GM12875 (cell line): Measurements from ENCODE around the gene HERPUD2.
"Not testable (repeated sequence)": the region's sequence is repeated elsewhere in the genome, so short reads cannot be mapped to it uniquely, and the experiment has no call there.

ENCODE experiments used
- H3K4me3 ChIP-seq: one replicate; pipeline ENCODE4 v1.5.1; 2011; ENCODE audit warnings: low read depth, low read length, control low read depth
- CTCF ChIP-seq: IDR thresholded peaks from 2 replicates; pipeline ENCODE4 v1.5.1; 2011; ENCODE audit warnings: low read depth, mild to moderate bottlenecking, control low read depth, inconsistent platforms, low read length, moderate library complexity, borderline replicate concordance; ENCODE audit not compliant: insufficient read depth

Gene HERPUD2

GRCh38 chr7:35685781-35686180, 9.2 kb downstream of the HERPUD2 start:
- no peak for TF ChIP-seq CTCF

DNA sequence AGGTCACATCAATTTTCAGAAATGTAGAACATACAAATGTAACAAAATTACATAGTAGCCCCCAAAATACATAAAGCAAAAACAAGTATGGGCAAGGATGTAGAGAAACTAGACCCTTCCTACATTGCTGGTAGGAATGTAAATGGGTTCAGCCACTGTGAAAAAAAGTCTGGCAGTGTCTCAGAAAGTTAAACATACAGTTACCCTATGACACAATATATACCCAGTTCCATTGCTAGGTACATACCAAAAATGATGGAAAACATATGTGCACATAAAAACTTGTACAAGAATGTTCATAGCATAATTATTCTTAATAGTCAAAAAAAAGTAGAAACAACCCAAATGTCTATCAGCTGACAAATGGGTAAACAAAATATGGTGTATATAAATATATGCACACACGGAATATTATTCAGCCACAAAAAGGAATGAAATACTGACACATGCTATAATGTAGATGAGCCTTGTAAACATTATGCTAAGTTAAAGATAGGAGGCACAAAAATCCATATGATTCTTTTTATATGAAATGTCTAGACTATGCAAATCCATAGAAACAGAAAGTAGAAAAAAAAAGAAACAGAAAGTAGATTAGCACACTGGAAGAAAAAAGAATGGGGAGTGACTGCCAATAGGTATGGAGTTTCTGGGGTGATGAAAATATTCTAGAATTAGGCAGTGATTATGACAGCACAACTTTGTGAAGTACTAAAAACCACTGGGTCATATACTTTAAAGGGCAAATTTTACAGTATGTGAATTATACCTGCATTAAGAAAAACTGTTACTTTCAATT, 13.5 kb downstream of the HERPUD2 start:
- no peak overlapping the region for H3K4me3 ChIP-seq
- no peak for TF ChIP-seq CTCF

More at GRCh38 chr7:35685781-35686180, 9.2 kb downstream of the HERPUD2 start:
- H3K4me3 ChIP-seq, result no peak overlapping the region

DNA sequence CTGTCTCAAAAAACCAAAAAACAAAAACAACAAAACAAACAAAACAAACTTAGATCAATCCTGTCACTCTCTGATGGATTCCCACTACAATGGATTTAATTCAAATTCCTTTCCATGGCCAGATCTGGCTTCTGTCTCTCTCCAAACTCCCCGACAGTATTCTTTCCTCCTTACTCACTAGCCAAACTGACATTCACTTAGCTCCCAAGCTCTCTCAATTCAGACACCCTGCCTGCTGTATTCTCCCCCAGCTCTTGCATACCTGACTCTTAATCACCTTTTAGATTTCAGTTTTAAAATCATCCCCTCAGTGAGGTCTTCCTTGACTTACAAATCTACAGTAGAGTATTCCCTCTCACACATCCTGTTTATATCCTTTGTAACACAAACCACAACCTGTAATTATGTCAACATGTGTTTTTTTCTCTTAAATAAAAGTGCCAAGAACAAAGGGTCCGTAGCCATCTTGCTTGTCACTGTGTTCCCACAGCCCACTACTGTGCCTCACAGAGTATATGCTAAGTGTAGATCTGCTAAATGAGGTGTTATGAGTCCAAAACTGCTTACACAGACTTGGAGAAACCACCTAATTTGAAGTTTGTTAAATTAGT, 14.4 kb downstream of the HERPUD2 start:
- no peak overlapping the region for H3K4me3 ChIP-seq
- no peak for TF ChIP-seq CTCF

DNA sequence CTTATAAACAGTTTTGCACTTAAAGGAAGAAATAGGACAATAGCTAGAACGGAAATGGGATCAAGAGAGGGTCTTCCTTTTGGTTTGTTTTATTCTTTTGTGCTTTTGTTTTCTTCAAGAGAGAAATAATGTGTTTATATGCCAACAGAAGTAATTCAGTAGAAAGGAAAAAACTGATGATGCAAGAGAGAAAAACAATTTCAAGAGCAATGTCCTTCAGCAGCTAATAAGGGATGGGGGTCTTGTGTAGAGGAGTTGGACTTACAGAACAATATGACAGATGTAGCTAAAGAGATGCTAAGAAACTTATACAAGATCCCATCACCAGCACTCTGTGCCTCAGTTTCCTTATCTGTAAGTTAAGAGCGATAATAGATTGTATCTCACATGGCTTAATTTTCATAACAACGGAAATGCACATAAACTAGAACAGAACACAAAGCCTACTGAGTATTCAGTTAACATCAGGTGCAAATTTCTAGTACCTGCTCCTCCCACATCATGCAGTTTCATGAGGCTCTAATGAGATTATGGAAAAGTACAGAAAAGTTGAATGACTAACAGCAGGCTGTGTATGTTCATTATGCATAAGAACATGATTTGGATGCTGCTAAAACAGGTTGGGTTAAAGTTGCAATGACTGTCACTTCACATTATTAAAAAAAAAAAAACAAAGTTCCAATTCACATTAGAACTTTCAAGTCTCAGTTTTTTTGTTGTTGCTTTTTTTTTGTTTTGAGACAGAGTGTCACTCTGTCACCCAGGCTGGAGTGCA, 17.2 kb downstream of the HERPUD2 start:
- TF ChIP-seq CTCF, result no peak
- H3K4me3 ChIP-seq, result no peak overlapping the region

DNA sequence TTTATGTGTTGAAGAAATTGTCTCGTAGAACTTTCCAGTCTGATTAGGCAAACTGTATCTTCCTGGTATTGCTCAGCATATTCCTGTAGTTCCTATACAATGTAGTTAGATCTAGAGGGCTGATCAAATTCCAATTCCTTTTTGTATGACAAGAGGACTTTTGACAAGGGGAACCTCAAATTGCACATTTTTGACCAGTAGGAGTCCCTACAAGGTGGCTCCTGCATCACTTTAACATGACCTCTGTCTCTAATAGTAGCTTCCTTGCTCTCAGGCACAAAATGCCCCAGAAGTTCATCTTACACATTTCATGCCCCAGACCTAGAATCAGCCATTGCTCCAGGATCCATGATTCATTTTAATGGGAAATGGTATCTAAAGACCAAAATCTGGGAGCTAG, 18.7 kb downstream of the HERPUD2 start:
- peak; percentile 23; the same call in 1 of the 2 replicates for TF ChIP-seq CTCF
- no peak overlapping the region for H3K4me3 ChIP-seq

DNA sequence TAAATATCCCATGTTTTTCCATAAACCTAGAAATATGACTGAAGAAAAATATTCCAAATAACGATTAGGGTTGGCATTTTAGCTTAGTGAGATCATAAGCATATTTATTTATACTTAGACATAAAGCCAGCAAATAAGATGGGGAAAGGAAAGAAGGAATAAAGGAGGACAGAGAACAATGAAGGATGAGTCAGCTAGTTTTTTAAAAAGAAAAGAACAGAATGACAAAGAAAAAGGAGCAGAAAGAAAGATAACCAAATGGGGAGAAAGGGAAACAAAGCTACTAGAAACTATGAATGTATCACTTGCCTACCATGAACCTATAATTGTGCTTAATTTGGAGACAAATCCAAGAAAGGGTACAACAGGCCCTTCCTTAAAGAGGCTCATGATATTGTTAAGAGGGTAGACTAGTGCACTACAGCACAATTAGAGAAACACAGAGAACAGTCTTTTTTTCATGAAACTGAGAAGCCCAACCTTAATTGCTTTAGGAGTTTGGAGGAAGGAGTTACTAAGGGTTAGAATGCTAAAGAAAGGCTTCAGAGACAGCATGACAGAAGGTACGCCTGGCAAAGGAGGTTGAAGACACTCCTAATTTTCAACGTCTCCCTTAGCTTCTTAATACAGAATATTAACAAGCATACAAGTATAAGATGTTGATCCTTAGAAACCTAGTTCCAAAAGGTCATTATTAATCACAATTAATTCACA, 23.9 kb downstream of the HERPUD2 start:
- H3K4me3 ChIP-seq, result no peak overlapping the region
- no peak for TF ChIP-seq CTCF

DNA sequence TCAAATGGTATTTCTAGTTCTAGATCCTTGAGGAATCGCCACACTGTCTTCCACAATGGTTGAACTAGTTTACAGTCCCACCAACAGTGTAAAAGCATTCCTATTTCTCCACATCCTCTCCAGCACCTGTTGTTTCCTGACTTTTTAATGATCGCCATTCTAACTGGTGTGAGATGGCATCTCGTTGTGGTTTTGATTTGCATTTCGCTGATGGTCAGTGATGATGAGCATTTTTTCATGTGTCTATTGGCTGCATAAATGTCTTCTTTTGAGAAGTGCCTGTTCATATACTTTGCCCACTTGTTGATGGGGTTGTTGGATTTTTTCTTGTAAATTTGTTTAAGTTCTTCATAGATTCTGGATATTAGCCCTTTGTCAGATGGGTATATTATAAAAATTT, 34.5 kb downstream of the HERPUD2 start:
- not testable (repeated sequence) for H3K4me3 ChIP-seq
